ENCODE measurements around the gene RFX7.
A peak's percentile ranks its signal among the peaks of the same experiment; 100 is the strongest.

Gene RFX7

DNA sequence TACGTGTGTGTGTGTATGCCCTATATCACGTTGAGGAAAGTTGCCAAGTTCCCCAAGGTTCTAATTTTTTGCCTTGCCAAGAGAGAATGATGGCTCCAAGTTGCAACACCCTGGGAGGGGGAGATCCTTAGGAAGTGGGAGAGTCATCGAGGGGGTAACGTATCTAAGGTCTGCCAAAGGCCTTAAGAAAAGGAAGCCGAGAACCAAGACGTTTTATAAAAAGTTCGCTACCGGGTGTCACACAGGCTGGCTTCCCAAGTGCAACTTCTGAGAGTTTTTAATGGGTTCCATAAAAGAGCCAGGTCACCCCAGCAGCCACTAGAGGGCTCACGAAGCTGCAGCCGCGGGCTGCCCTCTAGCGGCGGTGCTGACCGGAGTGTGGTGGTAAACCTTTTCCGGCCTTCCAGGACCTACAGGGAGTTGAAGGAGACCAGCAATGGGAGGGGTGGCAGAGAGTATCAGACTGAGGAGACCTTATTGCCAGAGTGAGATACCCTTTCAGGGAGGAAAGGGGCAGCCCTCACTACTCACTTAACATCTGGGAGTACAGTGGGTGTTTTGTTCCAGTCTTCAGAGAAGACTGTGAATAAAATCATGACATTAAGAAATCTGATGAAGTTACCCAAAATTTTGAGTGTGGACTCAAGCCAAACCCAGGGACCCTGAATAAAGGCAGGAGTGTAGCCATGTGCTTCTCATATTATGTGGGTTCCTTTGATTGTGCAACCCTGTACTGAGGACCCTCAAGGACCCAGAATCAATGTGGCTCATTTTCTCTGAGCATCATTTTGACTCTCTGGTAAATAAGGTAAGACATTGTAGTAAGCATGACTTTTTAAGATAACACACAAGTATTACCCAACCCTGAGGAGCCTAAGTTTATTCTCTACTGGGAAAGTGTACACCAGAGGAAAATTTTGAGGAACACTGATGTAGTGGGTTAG, 2.5 kb upstream of the RFX7 start:
- CTCF ChIA-PET, result interaction anchor here (0.7 to 1.4 kb wide), 5 partner anchors 19 to 240 kb away, joined by 3 to 7 read pairs (median 4); partner anchors contain the start of gene MNS1
- TF ChIP-seq FOXK2 (IDR thresholded peaks at IDR 0.05) (no peak), ZNF384 (IDR thresholded peaks at IDR 0.05) (peak; percentile 34; the same call in 1 of the 2 replicates), FOXM1 (IDR thresholded peaks at IDR 0.05; ENCODE audit: borderline replicate concordance) (peak; percentile 25; the same call in 1 of the 2 replicates), HDGF (IDR thresholded peaks at IDR 0.05; ENCODE audit: borderline replicate concordance) (no peak), CTBP1 (IDR thresholded peaks at IDR 0.05; ENCODE audit: borderline replicate concordance) (0 out of 2 replicates have a peak, but pooled peaks have one; percentile 3)
- POLR2A ChIA-PET, result no interaction called here
- peak; percentile 70 for DNase-seq (ENCODE audit: extremely low spot score)

DNA sequence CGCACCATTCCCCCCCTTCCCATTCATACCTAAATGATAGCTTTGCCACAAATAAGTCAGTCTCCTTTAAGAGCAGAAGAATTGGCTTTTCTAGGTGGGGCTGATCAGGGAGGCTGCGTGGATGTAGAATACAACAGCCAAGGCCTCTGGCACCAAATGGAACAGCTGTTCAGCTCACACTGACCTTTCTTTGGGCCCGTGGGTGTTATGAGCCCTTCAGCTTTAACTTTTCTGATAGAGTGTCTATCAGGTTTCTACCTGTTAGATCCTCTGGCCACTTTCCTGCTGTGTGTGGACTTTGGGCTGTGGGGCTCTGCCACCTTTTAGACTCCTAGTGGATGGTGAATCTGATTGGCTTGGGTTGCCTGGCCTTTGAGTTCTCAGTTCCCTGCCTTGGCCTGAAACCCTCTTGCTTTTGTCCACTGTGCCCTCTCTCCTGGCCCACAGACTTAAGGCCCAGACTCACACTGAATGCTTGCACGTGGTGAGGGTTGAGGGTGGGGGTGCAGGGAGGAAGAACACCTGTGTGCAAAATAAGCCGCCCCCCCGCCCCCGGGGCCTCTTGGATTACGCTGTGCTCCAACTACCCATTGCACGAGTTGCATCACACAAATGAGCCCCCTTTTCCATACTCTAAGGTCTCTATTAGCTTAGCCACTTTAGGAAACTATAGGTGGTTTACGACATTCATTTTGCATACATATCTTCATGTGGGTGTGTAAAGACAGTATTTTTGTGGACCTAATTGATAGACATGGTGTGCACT, 1.3 kb upstream of the RFX7 start:
- no peak for DNase-seq (ENCODE audit: extremely low spot score)
- POLR2A ChIA-PET, result interaction anchor here (0.9 to 1.5 kb wide), 9 partner anchors 8 to 251 kb away, joined by 3 to 5 read pairs (median 3); partner anchors contain the start of genes MNS1 and TEX9
- no peak for TF ChIP-seq FOXA1 (IDR thresholded peaks at IDR 0.05)
- TF ChIP-seq, protein P1, sequence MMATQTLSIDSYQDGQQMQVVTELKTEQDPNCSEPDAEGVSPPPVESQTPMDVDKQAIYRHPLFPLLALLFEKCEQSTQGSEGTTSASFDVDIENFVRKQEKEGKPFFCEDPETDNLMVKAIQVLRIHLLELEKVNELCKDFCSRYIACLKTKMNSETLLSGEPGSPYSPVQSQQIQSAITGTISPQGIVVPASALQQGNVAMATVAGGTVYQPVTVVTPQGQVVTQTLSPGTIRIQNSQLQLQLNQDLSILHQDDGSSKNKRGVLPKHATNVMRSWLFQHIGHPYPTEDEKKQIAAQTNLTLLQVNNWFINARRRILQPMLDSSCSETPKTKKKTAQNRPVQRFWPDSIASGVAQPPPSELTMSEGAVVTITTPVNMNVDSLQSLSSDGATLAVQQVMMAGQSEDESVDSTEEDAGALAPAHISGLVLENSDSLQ (IDR thresholded peaks at IDR 0.05), result no peak
- CTCF ChIA-PET, result interaction anchor here (0.6 to 1.6 kb wide), 6 partner anchors 20 to 246 kb away, joined by 4 to 7 read pairs (median 4); no protein-coding TSS in a partner anchor

- TF ChIP-seq L3MBTL2 (conservative IDR thresholded peaks at IDR 0.05) (peak; percentile 45; the same call in 1 of the 2 replicates), CTBP1 (IDR thresholded peaks at IDR 0.05; ENCODE audit: borderline replicate concordance) (no peak)
- ChIA-PET POLR2A (interaction anchor here (0.9 to 1.5 kb wide), 9 partner anchors 9 to 250 kb away, joined by 3 to 5 read pairs (median 3); partner anchors contain the start of genes MNS1 and TEX9), CTCF (interaction anchor here (0.6 to 1.6 kb wide), 2 partner anchors 220 to 247 kb away, joined by 4 read pairs; no protein-coding TSS in a partner anchor)
- DNase-seq (ENCODE audit: extremely low spot score), result peak; percentile 41
Observed at GRCh38 chr15:56244038-56244810, 545 bp upstream of the RFX7 start.

GRCh38 chr15:56242576-56243162, 1.0 kb downstream of the RFX7 start:
- no peak for DNase-seq (ENCODE audit: extremely low spot score)
- no peak for TF ChIP-seq FOXM1 (IDR thresholded peaks at IDR 0.05; ENCODE audit: borderline replicate concordance)
- no peak for TF ChIP-seq FOXK2 (IDR thresholded peaks at IDR 0.05)
- TF ChIP-seq FOXA1 (IDR thresholded peaks at IDR 0.05), result no peak
- TF ChIP-seq, protein P1 (IDR thresholded peaks at IDR 0.05), result no peak
- no peak for TF ChIP-seq TARDBP (IDR thresholded peaks at IDR 0.05)
- no peak for TF ChIP-seq ARNT (IDR thresholded peaks at IDR 0.05)
- no peak for TF ChIP-seq LEF1 (IDR thresholded peaks at IDR 0.05; ENCODE audit: borderline replicate concordance)
- TF ChIP-seq BHLHE40 (IDR thresholded peaks at IDR 0.05; ENCODE audit: borderline replicate concordance), result no peak
- TF ChIP-seq SP1 (IDR thresholded peaks at IDR 0.05), result no peak
- no peak for TF ChIP-seq NFRKB (IDR thresholded peaks at IDR 0.05)
- TF ChIP-seq ELF4 (IDR thresholded peaks at IDR 0.05), result no peak
- no peak for TF ChIP-seq HDGF (IDR thresholded peaks at IDR 0.05; ENCODE audit: borderline replicate concordance)
- no peak for TF ChIP-seq CTBP1 (IDR thresholded peaks at IDR 0.05; ENCODE audit: borderline replicate concordance)
- no peak for TF ChIP-seq L3MBTL2 (conservative IDR thresholded peaks at IDR 0.05)
- TF ChIP-seq ZNF384 (IDR thresholded peaks at IDR 0.05), result no peak
- TF ChIP-seq SUZ12 (IDR thresholded peaks at IDR 0.05), result no peak
- POLR2A ChIA-PET, result interaction anchor here (1.1 kb wide), 1 partner anchor 139 kb away, joined by 3 read pairs; no protein-coding TSS in a partner anchor
- CTCF ChIA-PET, result no interaction called here

GRCh38 chr15:56241374-56242105, 2.1 kb downstream of the RFX7 start:
- POLR2A ChIA-PET, result no interaction called here
- TF ChIP-seq ARNT (IDR thresholded peaks at IDR 0.05) (no peak), BHLHE40 (IDR thresholded peaks at IDR 0.05; ENCODE audit: borderline replicate concordance) (no peak), FOXK2 (IDR thresholded peaks at IDR 0.05) (no peak), LEF1 (IDR thresholded peaks at IDR 0.05; ENCODE audit: borderline replicate concordance) (no peak), SUZ12 (IDR thresholded peaks at IDR 0.05) (no peak), CTBP1 (IDR thresholded peaks at IDR 0.05; ENCODE audit: borderline replicate concordance) (no peak), ZNF384 (IDR thresholded peaks at IDR 0.05) (no peak), SP1 (IDR thresholded peaks at IDR 0.05) (no peak), FOXM1 (IDR thresholded peaks at IDR 0.05; ENCODE audit: borderline replicate concordance) (no peak), ELF4 (IDR thresholded peaks at IDR 0.05) (no peak), HDGF (IDR thresholded peaks at IDR 0.05; ENCODE audit: borderline replicate concordance) (no peak), FOXA1 (IDR thresholded peaks at IDR 0.05) (no peak), L3MBTL2 (conservative IDR thresholded peaks at IDR 0.05) (no peak), TARDBP (IDR thresholded peaks at IDR 0.05) (no peak), NFRKB (IDR thresholded peaks at IDR 0.05) (no peak)
- TF ChIP-seq, protein P1 (IDR thresholded peaks at IDR 0.05), result no peak
- CTCF ChIA-PET, result no interaction called here
- no peak for DNase-seq (ENCODE audit: extremely low spot score)

Data from HEK293T (cell line).